HuH-7 (cell line): Measurements from ENCODE around the gene SAMSN1.

Source experiments
- DNase-seq: peaks from one replicate; pipeline ENCODE4 v3.0.0; 2011; ENCODE audit warnings: low spot score

Gene SAMSN1

DNA sequence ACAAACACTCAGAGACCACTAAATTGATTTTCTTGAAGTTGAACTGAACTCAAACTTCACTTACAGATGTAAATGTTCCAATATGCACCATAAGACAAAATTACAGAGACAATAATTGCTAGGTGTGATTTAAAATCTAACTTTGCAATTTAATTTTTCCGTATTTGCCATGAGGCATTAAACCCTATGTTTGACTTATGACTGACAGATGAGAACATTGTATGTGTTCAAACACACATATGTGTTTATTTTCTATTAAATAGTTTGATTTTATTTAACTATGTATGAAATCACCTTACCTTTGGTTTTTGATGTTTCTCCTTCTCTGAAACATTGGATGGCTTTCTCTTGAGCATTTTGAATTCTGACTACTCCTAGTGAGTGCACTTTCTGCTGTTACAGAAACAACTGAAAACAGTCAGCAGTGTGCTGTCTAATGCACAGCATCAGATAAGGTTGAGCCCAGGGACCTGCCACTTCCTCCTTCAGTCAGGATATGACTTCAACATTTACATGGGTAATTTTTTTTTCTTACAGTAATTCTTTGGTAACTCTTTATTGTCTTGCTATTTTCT is at the start of gene SAMSN1:
TSS of gene SAMSN1 (minus strand) at position 410 of the 575 bp plus-strand sequence. CDS start at position 356, 54 bp downstream.
- no peak for DNase-seq

DNA sequence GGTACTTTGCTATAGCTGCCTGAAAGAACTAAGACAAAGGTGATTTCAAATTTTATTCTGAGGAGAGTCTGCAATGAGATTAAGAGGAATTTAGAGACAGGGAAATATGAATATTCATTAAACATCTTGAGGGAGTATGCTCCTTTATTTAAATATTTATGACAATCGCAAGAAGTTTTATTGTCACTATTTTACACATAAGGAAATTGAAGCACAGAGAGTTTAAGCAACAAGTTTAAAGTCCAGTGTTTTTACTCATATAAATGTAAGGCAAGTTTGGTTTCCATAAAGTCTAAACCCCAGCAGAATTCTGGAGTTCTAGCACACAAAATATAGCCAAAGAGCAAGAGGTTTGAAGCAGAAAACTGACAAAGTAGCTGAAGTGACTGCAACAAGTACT is 49.3 kb upstream of the SAMSN1 start:
- DNase-seq, result no peak

DNA sequence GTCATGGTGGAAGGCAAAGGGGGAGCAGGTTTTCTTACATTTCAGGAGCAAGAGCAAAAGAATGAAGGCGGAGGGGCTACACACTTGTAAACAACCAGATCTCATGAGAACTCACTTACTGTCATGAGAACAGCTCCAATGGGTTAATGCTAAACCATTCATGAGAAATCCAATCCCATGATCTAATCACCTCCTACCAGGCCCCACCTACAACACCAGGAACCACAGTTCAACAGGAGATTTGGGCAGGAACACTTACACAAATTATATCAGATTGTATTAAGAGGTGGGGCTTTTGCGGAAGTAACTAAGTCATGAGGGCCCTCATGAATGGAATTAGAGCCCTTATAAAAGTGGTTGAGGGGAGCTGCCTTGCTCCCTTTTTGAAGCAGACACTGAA is 48.9 kb upstream of the SAMSN1 start:
- no peak for DNase-seq

DNA sequence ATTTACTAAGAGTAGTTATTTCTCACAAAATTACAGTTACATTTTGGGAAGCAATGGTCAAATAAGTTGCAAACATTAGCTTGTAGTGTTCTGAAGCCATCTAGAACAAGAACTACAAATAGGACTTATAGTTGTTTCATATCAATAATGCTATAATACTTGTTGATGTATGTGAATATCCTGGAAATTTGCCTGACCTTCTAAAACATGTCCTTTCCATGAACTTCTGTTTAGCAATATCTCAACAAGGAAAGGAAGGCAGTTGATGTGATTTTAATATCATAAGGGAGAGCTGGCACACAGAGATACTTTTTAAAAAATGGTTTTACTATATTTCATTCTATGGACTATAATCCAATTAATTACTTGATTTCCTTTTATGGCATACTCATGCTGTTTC is 47.1 kb upstream of the SAMSN1 start:
- no peak for DNase-seq

DNA sequence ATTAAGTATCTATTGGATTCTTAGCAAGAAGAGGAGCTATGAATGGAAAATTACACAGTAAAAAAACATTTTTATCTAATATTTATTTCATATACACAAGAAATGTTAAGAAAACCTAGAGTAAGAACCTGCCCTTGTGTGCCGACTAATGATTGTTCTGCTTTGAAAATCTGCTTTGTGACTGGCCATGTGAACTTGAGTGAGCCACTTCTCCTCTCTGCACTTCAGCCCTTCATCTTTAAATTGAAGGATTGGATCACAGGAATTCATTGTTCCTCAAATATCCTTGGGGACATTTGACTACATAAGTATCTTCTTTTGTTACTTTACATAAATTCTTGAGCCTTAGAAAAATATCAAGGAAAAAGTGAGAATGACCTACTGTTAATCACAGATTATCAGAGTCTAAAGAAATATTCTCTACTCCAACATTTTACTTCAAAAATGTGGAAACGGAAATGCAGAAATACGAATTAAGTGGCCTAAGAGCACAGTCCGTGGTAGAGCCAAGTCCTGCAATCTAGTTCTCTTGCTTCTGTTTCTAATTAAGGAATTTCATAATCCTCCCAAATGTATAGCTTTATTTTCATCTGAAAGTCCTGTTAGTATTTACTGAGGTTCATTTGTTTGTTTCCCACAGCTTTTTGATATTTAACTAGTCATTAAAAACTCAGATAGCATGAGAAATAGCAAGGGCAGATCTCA is 46.3 kb upstream of the SAMSN1 start:
- DNase-seq, result no peak

DNA sequence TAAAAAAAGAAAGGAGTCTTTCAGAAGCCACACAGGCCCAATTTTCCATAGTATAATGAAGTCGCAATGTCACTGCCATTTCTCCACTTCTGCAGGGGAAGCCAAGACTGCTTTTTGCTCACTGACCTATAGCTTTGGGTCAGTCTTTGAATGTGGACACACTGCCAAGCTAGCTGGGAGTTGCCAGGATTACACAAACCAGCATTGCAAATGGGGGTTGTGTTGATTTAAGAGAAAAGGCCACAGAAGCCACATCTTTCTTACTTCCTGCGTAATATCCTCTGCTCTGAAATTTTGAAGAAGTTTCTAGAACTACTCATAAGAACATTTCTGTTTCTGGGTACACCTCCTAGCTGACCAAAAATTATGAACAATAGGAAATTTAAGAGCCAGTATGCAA is 45.8 kb upstream of the SAMSN1 start:
- DNase-seq, result peak; percentile 1

DNA sequence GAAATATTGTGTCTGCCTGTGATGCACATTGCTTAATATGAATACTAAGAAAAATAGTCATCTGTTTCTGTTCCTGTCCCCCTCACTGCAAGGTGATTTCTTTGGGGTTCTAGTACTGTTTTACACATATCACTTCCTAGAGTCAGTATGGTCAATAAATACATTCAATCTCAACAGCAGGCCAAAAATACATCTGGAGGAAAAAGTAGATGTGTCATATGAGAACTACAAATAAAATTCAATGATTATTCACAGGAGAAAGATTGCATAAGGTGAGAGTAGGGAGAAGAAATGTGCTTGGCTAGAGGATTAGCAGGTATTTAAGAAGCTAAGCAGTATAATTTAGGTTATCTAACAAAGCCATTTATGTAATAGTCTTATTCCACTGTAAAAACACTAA is 45.3 kb upstream of the SAMSN1 start:
- DNase-seq, result no peak

DNA sequence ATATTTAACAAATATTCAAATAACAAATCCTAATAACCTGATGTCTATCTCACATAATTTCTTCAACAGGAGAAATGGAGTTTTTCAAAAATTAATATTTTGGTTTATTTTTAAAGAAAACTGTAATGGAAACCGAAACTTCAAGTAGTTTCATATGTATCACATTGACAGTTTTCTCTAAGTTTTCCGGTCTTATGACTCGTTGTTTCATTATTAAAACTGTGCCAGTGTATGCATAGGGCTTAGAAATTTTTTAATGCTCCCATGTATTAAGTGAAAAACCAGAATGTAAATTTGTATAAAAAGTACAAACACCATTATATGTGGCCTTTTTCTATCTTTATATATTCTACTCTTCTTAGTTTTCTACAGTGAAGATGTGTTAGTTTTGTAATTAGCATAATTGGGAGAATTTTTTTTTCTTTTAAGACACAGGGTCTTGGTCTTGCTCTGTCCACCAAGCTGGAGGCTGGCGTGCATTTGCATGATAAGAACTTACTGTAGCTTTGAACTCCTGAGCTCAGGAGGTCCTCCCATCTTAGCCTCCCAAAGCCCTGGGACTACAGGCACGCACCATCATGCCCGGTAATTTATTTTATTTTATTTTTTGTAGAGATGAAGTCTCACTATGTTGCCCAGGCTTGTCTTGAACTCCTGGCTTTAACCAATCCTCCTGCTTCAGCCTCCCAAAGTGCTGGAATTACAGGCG is 43.9 kb upstream of the SAMSN1 start:
- DNase-seq, result no peak

DNA sequence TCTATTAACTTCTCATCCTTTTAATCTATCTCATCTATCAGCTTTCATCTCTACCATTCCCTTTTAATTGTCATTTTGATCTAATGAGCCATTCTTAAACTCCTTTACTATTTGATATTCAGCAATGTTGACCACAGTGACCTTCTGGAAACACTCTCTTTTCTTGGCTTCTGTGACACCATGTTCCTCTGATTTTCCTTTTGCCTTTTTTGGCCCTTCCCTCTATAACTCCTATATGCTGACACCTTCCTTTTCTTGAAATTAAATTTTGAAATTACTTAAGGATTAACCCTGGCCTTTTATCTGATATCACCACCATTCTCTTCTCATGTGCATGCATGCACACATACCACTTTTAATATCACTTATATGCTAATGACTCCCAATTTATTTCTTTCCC is 41.2 kb upstream of the SAMSN1 start:
- no peak for DNase-seq

DNA sequence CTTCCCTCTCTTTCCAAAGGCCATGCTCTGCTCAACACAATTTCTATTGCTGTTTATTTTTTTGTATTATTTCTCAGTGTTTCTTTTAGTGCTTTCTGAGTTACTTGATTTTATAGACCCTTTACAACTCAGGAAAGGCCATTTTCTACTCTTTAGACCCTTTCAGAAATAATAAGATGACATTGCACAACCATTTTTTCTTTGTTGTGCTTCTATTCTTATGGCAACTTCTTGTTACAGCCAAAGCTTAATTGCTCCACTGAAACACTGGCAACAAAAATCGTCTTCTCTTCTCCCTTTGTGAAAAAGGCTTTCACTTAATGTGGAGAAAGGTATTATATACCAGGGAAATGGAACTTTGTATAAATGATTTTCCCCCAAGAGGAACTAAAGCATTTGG is 39.0 kb upstream of the SAMSN1 start:
- no peak for DNase-seq

DNA sequence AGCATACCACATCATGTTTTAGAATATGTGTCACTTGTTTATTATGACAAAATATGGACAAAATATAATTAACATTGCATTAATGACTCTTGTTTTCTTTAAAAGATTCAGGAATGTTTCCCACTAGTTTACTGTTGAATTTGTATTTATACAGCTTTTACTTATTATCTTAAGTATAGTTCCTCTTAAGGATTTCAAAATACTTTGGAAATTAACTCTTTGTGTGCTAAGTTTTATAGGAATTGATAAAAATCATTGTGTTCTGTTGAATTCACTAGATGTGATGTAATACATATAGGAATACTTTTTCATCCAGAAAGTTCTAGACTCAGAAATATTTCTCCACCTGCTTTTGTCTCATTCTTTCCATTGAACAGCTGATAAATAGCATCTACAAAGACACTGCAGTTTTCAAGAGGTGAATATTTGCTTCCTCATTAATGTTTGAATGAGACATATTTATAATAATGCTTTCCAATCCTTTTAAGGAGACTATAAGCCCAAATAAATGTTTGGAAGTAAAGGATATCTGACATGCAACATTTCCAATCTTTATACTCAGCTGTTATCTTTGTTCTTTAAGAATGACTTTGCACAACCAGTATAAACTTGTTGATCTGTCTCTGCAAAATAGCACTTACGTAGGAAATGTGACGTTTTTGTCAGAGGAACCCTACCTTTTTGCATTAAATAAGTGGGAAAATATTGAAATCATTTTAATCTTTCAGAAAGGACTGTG is 38.4 kb upstream of the SAMSN1 start:
- no peak for DNase-seq

DNA sequence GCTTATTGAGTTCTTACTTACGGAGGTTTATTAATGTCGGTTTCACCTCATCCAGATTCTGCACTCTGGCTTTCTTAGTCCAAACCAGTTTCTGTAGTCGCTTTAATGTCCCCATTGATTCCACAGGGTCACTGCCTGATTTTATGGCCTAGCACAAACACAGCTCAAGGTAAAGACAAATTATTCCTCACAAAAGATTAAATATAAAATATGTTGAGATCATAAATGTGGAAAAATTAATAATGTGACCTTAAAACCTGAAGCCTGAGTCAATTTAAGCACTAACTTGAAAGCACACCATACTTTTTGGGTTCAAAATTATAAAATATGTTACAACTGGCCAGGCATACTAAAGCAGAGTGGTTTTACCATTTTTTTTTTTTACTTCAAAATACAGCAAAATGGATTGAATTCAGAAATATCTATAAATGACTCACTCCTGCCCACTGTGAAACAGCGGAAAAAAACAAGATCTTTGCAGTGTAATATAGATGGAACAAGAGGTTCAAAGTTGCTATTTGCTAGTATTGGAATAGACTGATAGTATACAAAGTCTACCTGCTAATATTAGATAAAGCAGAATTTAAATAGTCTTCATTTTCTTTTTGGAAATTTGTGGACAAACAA is 37.6 kb upstream of the SAMSN1 start:
- DNase-seq, result no peak

DNA sequence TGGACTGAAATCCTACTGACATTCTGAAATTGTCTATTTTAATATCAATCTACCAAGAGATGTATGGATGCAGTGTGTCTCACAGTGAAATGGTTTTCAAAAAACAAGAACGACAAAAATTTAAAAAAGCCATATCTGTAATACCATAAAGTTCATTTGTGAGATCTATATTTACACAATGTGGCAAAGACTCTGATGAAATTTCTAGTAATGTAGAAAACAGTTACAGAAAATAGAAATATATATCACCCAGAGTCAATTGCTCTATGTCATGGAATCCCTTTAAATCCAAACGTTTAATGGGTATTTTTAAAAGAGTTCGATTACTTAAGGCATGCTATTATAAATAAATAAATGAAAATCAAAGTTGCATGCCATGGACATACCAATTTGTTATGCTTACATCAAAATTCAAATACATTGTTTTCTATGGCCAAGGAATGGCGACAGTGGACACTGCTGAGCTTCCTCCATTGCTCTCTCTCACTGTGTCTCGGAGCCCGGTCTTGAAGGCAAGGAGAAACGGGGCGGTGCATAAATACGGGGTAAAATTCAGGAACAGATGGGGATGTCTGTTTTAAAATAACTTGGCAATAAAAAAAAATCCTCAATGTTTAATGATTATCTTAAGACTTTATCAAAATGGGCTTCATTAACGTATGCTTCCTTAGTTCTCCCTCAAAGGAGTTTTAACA is 37.0 kb upstream of the SAMSN1 start:
- no peak for DNase-seq

DNA sequence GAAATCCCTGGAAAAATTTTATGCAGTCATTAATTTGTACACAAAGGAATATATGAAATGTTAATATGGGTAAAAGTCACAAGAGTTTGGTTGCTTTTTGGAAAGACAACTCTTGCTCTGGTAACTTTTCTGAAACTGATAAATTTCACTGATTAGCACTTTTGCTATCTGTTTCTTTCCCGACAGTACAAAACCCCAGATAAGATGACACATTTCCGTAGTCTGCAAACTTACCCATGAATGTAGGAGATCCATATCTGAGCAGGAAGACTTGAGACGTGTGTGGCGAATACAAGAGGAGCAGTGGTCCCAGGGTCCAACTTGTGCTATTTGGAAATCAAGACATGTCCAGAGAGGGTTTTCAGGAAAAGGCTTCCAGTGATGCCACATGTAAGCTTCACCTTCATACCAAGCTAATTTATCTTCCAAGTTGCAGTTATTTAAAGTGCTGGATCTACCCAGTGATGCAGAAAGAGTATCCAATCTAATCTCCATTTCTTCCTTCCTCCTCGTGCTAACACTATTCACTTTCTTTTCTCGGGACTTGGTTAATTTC is 35.9 kb upstream of the SAMSN1 start:
- no peak for DNase-seq

DNA sequence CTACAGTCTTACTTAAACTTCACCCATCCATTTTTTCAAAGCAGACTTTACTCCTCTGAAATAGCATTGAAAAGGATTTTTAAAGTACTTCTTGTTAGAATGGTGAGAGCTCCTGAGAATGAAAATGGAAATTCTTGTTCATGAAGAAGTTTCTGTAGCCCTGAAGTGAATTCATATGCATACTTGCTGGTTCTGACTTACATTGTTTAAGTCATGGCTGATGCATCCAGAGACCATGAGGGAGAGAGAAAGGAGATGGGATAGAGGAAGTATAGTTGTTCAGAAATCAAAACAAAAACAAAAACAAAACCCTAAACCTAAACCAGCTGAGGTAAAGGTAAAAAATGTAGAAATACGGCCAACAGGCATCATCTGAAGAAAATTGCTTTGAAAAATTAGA is 27.1 kb upstream of the SAMSN1 start:
- DNase-seq, result no peak

DNA sequence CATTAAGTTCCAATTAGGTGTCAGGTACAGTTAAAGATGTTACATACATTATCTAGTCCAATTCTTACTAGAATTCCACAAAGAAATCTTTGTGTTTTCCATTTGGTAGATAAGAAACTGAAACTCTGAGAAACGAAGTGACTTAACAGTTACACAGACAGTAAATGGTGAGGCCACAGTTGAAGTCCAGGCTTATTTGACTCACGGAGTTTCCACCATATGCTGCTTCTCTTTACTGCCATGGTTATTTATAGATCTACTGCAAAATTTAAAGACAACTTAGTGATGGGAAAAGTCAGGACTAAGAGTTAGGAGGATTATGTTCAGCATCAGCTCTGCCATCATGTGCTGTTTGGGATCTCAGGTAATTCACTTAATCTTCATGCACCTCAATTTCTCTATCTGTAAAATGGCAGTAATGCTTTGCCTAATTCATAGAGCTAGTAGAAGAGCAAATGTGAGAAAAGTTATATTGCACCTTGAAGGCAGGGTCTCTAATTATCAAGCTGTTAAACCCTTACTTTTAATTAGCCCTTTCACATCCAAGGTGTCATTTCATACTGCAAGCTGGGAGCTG is 26.2 kb upstream of the SAMSN1 start:
- no peak for DNase-seq

DNA sequence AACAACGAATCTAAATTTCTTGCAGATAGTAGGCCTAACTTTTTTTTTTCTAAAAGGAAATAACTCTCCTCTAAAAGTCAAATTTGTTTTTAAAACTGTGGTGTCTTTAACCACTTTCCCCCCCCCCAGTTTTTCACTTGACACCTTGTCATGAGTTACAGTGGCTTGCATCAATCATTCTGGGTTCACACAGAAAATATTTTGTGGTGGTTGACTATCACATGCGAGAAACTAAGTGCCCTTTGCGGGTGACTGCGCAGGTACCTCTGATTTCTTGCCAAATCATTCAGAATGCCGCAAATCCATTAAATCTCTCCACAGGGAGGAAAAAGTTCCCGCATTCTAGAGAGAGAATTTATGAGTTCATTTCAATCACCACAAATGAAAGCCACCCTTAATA is 23.8 kb upstream of the SAMSN1 start:
- no peak for DNase-seq

DNA sequence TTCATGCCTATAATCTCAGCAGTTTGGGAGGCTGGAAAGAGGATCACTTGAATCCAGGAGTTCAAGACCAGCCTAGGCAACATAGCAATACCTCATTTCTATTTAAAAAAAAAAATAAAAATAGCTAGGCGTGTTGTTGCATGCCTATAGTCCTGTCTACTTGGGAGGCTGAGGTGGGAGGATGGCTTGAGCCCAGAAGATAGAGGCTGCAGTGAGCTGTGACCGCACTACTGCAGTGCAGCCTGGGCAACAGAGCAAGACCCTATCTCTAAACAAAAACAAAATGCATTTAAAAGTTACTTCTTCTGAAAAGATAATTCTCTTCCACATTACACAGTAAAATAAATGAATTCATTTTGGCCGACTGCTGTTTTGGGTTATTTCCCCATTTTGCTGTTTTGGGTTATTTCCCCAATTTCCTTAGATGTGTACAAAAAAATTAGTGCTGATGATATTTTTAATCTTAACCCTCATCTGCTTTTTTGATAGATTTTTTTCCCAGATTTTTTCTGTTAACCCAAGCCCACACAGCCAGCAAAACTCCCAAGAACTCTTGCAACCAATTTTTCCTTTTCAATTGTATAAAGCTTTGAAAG is 23.0 kb upstream of the SAMSN1 start:
- DNase-seq, result no peak

DNA sequence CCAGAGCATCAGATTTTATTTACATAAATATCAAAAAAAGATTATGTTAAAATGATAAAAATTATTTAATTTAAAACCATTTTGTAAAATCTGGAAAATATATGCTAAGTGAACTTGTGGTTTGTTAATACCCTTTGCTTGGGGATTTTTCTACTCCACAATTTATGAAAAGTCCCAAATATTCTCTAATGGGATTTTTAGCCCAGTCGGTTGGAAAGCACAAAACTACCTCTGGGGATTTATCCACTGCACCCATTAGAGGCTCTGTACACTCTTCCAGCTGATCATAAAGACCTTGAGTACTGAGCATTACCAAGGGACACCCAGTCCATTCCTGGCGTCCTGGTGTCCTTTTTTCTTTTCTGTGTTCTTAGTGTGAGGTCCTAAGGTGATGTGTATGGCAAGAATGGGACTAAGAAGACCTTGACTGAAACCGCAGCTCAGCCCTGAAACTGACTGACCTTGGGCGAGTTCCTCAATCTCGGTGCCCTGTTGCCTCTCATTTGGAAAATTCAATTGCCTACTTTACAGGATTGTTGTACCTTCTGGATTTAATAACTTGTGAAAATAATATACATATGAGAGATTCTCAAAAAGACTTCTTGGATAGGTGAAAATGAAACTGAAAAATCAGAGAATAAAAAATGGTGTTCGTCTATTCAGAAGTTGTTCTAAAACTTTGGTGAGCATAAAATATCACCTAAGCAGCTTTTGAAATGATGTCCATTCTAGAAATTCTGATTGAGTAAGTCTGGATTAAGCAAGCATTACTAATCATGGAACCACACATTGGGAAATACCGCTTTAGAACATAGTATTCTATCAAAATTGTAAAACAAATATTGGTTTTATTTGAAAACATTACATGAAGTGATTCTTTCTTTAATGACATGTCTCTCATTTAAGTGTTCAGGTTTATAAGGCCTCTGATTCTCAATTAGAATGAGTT is 21.5 kb upstream of the SAMSN1 start:
- DNase-seq, result no peak

DNA sequence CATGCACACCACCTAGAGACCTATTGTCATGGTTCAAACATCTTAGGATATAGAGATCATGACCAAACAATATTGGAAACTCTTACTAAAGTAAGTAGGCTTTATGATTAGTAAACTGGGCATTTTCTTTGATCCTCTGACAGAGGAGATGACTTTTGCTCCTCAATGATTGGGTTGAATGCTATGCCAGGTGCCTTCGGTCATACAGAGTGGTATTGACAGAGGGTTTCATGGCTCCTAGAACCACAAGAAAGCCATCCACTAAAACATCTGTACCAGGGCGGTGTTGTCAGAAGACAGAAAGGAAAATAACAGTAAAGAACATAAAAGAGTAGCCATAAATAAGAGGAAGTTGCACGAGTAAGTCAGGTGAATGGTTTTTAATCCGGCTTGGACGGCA is 20.8 kb upstream of the SAMSN1 start:
- no peak for DNase-seq
